GM23248 (cell line): ENCODE measurements around the gene C11orf52.

Experiments
- EZH2 ChIP-seq: fragments of 200-600 bp; sonication (generic); IDR thresholded peaks from 2 replicates; pipeline ENCODE4 v1.6.1; 2018; ENCODE audit warnings: antibody characterized with exemption, mild to moderate bottlenecking; ENCODE audit not compliant: insufficient read depth, poor library complexity, severe bottlenecking
- EZH2phosphoT487 ChIP-seq: fragments of 200-600 bp; sonication (generic); IDR thresholded peaks from 2 replicates; pipeline ENCODE4 v1.6.1; 2018; ENCODE audit warnings: antibody characterized with exemption, moderate library complexity, mild to moderate bottlenecking, low read depth; ENCODE audit not compliant: insufficient read depth

DNA sequence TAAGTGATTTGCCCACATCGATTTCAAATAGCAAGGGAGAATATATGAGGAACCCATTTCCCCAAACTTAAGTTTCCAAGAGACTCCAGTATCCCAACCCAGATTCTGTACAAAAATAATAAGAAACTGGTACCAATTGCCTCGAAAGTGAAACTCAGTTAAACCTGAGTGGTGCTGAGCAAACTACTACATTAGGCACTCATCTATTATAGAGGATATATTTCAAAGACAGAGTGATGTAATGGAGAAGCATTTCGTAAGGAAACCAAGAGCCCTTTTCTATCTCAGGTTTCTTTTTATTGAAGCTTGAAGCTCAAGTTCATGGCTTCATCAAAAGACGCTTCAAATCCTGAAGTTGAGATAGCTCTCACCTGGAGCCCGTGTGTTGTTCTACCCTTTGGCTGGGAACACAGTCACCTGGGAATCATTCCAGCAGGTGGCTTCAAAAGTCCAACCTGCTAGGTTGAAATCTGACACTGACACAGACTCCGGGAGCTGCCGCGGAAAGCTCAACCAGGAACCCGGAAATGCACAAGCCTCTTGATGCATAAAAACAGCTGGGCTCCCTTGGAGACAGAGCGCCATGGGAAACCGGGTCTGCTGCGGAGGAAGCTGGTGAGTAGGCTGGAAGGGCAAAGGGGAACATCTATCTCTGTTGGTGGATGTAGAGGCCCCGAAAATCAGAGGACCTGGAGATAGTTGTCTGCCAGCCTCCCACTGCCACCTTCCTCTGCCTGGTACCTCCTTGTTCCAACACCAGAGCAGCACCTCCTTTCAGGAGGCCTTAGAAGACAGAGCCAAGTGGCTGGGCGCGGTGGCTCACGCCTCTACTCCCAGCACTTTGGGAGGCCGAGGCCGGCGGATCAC, at the start of gene C11orf52:
- TF ChIP-seq EZH2 (no peak), EZH2phosphoT487 (no peak)
